Keratinocyte (primary cell): ENCODE measurements around the gene POR.

Experiments used
- EZH2 ChIP-seq: IDR thresholded peaks from one replicate; pipeline ENCODE4 v1.6.1; 2012; ENCODE audit warnings: inconsistent platforms, mild to moderate bottlenecking, low read length, moderate library complexity
- TF ChIP-seq, protein P1 (sequence below), 3 experiments: IDR thresholded peaks in 1 of 3; conservative IDR thresholded peaks in 1 of 3; optimal IDR thresholded peaks in 1 of 3; 2 replicates in 2 of 3; 3 replicates in 1 of 3; pipeline versions ENCODE3 to v1.5.1; 2011; ENCODE audit warnings: low read length in 3 of 3, mild to moderate bottlenecking in 3 of 3, moderate library complexity in 2 of 3, control low read depth in 1 of 3, inconsistent platforms in 1 of 3; ENCODE audit not compliant: insufficient read depth in 2 of 3; ENCODE audit errors: extremely low read depth in 1 of 3

DNA sequence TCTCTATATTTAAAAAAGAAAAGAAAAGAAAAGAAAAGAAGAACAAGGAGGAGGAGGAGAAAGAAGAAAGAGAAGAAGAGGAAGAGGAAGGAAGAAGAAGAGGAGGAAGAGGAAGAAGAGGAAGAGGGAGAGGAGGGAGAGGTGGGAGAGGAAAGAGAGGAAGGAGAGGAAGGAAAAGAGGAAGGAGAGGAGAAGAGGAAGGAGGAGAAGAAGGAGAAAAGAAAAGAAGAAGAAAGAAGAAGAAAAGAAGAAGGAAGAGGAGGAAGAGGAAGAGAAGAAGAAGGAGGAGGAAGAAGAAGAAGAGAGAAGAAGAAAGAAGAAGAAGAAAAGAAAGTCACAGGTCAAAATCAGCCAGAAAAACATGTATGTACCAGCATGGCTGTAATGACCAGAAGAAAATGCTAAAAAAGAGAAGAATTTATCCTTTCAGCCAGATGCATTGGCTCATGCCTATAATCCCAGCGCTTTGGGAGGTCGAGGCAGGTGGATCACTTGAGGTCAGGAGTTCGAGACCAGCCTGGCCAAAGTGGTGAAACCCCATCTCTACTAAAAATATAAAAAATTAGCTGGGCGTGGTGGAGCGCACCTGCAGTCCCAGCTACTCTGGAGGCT lies 5.3 kb upstream of the POR start:
- TF ChIP-seq EZH2 = no peak
- TF ChIP-seq, protein P1, sequence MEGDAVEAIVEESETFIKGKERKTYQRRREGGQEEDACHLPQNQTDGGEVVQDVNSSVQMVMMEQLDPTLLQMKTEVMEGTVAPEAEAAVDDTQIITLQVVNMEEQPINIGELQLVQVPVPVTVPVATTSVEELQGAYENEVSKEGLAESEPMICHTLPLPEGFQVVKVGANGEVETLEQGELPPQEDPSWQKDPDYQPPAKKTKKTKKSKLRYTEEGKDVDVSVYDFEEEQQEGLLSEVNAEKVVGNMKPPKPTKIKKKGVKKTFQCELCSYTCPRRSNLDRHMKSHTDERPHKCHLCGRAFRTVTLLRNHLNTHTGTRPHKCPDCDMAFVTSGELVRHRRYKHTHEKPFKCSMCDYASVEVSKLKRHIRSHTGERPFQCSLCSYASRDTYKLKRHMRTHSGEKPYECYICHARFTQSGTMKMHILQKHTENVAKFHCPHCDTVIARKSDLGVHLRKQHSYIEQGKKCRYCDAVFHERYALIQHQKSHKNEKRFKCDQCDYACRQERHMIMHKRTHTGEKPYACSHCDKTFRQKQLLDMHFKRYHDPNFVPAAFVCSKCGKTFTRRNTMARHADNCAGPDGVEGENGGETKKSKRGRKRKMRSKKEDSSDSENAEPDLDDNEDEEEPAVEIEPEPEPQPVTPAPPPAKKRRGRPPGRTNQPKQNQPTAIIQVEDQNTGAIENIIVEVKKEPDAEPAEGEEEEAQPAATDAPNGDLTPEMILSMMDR (optimal IDR thresholded peaks at IDR 0.05 in 1 of 3, IDR thresholded peaks at IDR 0.05 in 1 of 3, conservative IDR thresholded peaks at IDR 0.05 in 1 of 3; ENCODE audit: extremely low read depth in 1 of 3, insufficient read depth in 2 of 3, low read length in 3 of 3) = no peak
